H9 (cell line): ENCODE measurements around the gene CTNND1. TPM values are rescaled to one million over a fixed set of nuclear protein-coding genes. Genes with fewer than 3 reads are reported as not detected.

Experiments used
- DNase-seq: peaks from one replicate; pipeline ENCODE4 v3.0.0-alpha.2; 2017
- H2AFZ ChIP-seq: one replicate; pipeline ENCODE4 v1.6.1; 2013; ENCODE audit warnings: mild to moderate bottlenecking, low read length, control low read depth, moderate library complexity
- H2AK5ac ChIP-seq: 2 replicates; pipeline ENCODE4 v1.6.1; 2013; ENCODE audit warnings: low read length, control low read depth, mixed read lengths; ENCODE audit not compliant: insufficient read length
- H2BK120ac ChIP-seq: one replicate; pipeline ENCODE4 v1.6.1; 2013; ENCODE audit warnings: low read depth, mild to moderate bottlenecking, low read length, control low read depth, inconsistent platforms; ENCODE audit not compliant: poor library complexity, severe bottlenecking
- H2BK12ac ChIP-seq: 2 replicates; pipeline ENCODE4 v1.6.1; 2013; ENCODE audit warnings: low read length, control low read depth, mixed read lengths, low read depth; ENCODE audit not compliant: insufficient read length
- H2BK15ac ChIP-seq: 2 replicates; pipeline ENCODE4 v1.6.1; 2013; ENCODE audit warnings: low read depth, low read length, control low read depth
- H2BK20ac ChIP-seq: one replicate; pipeline ENCODE4 v1.6.1; 2013; ENCODE audit warnings: low read depth, mild to moderate bottlenecking, low read length, control low read depth, inconsistent platforms; ENCODE audit not compliant: poor library complexity, severe bottlenecking
- H2BK5ac ChIP-seq: 2 replicates; pipeline ENCODE4 v1.6.1; 2013; ENCODE audit warnings: low read length, control low read depth, mixed read lengths; ENCODE audit not compliant: insufficient read length
- H3K14ac ChIP-seq: 2 replicates; pipeline ENCODE4 v1.6.1; 2013; ENCODE audit warnings: low read length, control low read depth; ENCODE audit not compliant: insufficient read depth
- H3K18ac ChIP-seq: 2 replicates; pipeline ENCODE4 v1.6.1; 2013; ENCODE audit warnings: low read depth, mild to moderate bottlenecking, mixed read lengths, low read length, control low read depth; ENCODE audit not compliant: insufficient read length
- H3K23ac ChIP-seq: 2 replicates; pipeline ENCODE4 v1.6.1; 2013; ENCODE audit warnings: low read length, control low read depth, mixed read lengths, low read depth; ENCODE audit not compliant: insufficient read length
- H3K23me2 ChIP-seq: 2 replicates; pipeline ENCODE4 v1.6.1; 2013; ENCODE audit warnings: low read depth, mild to moderate bottlenecking, mixed read lengths, low read length, control low read depth; ENCODE audit not compliant: insufficient read length, poor library complexity, severe bottlenecking
- H3K27ac ChIP-seq: 2 replicates; pipeline ENCODE4 v1.5.1; 2013; ENCODE audit warnings: low read length, control low read depth, mixed read lengths, low read depth; ENCODE audit not compliant: insufficient read length
- H3K27me3 ChIP-seq: 2 replicates; pipeline ENCODE4 v1.6.1; 2013; ENCODE audit warnings: low read length, control low read depth, inconsistent platforms; ENCODE audit not compliant: insufficient read depth
- H3K4ac ChIP-seq: 2 replicates; pipeline ENCODE4 v1.6.1; 2013; ENCODE audit warnings: low read depth, mild to moderate bottlenecking, control low read depth, inconsistent platforms, low read length, moderate library complexity
- H3K4me1 ChIP-seq: 2 replicates; pipeline ENCODE4 v1.6.1; 2013; ENCODE audit warnings: low read length, control low read depth, inconsistent platforms; ENCODE audit not compliant: insufficient read depth
- H3K4me2 ChIP-seq: 2 replicates; pipeline ENCODE4 v1.6.1; 2013; ENCODE audit warnings: low read length, control low read depth, mixed read lengths; ENCODE audit not compliant: insufficient read length, insufficient read depth
- H3K56ac ChIP-seq: 2 replicates; pipeline ENCODE4 v1.6.1; 2013; ENCODE audit warnings: low read depth, mild to moderate bottlenecking, mixed read lengths, low read length, control low read depth; ENCODE audit not compliant: insufficient read length
- H3K79me1 ChIP-seq: 2 replicates; pipeline ENCODE4 v1.6.1; 2013; ENCODE audit warnings: low read depth, mild to moderate bottlenecking, moderate library complexity, low read length, control low read depth, inconsistent platforms; ENCODE audit not compliant: insufficient read depth, poor library complexity, severe bottlenecking
- H3K79me2 ChIP-seq: 2 replicates; pipeline ENCODE4 v1.6.1; 2013; ENCODE audit warnings: low read length, control low read depth, inconsistent platforms; ENCODE audit not compliant: insufficient read depth
- H3K9ac ChIP-seq: 2 replicates; pipeline ENCODE4 v1.6.1; 2013; ENCODE audit warnings: low read length, control low read depth, mixed read lengths; ENCODE audit not compliant: insufficient read length; ENCODE audit errors: extremely low read depth
- H3K9me3 ChIP-seq: one replicate; pipeline ENCODE4 v1.6.1; 2013; ENCODE audit warnings: low read depth, low read length, inconsistent platforms; ENCODE audit not compliant: control insufficient read depth
- H3T11ph ChIP-seq: one replicate; pipeline ENCODE4 v1.6.1; 2013; ENCODE audit warnings: mild to moderate bottlenecking, low read length, control low read depth, inconsistent platforms
- H4K20me1 ChIP-seq: one replicate; pipeline ENCODE4 v1.6.1; 2013; ENCODE audit not compliant: control insufficient read depth, insufficient read length, insufficient read depth
- H4K5ac ChIP-seq: 2 replicates; pipeline ENCODE4 v1.6.1; 2013; ENCODE audit warnings: low read depth, mild to moderate bottlenecking, mixed read lengths, low read length, control low read depth; ENCODE audit not compliant: insufficient read length
- H4K8ac ChIP-seq: replicated peaks from 2 replicates; pipeline ENCODE4 v1.6.1; 2013; ENCODE audit warnings: low read length, control low read depth, mixed read lengths, low read depth; ENCODE audit not compliant: insufficient read length
- H4K91ac ChIP-seq: 2 replicates; pipeline ENCODE4 v1.6.1; 2013; ENCODE audit warnings: low read depth, mild to moderate bottlenecking, moderate library complexity, mixed read lengths, low read length, control low read depth; ENCODE audit not compliant: insufficient read length
- H3K27ac Mint-ChIP-seq, 3 experiments: 2 replicates in 2 of 3; 3 replicates in 1 of 3; pipeline ENCODE4 v1.8.0; 2020 to 2021; ENCODE audit warnings: mixed read lengths in 3 of 3, mild to moderate bottlenecking in 1 of 3, moderate library complexity in 1 of 3
- H3K27me3 Mint-ChIP-seq: 2 replicates; pipeline ENCODE4 v1.8.0; 2021; ENCODE audit warnings: low read depth, mild to moderate bottlenecking, moderate library complexity, mixed read lengths
- H3K36me3 Mint-ChIP-seq, 3 experiments: 2 replicates in 2 of 3; 3 replicates in 1 of 3; pipeline ENCODE4 v1.8.0; 2020 to 2021; ENCODE audit warnings: low read depth in 3 of 3, mixed read lengths in 3 of 3; ENCODE audit not compliant: insufficient read depth in 1 of 3
- H3K4me1 Mint-ChIP-seq, 2 experiments: 2 replicates each; pipeline ENCODE4 v1.8.0; 2020; ENCODE audit warnings: mixed read lengths in 2 of 2
- H3K4me3 Mint-ChIP-seq, 2 experiments: 2 replicates in 1 of 2; 3 replicates in 1 of 2; pipeline ENCODE4 v1.8.0; 2020 to 2021; ENCODE audit warnings: mild to moderate bottlenecking in 2 of 2, mixed read lengths in 2 of 2, moderate library complexity in 1 of 2
- H3K9me3 Mint-ChIP-seq, 2 experiments: 2 replicates in 1 of 2; 3 replicates in 1 of 2; pipeline ENCODE4 v1.8.0; 2020; ENCODE audit warnings: mild to moderate bottlenecking in 2 of 2, mixed read lengths in 2 of 2, moderate library complexity in 1 of 2
- WGBS: extraction: QIAGEN DNeasy Blood & Tissue Kit; methylation state at CpG from one replicate; pipeline ENCODE4 v1.1.7; 2013; ENCODE audit warnings: missing lambda C conversion rate, low lambda C conversion rate, mixed read lengths; ENCODE audit not compliant: insufficient read length; ENCODE audit errors: extremely low coverage; 5-methylcytosine and 5-hydroxymethylcytosine counted together
- total RNA-seq: library from RNA; stranded (reverse); gene quantifications from 2 replicates; pipeline ENCODE4 v1.2.1, GENCODE V29; 2021
- TF ChIP-seq, protein P1 (sequence below): fragments of 200-600 bp; sonication (generic); conservative IDR thresholded peaks from 3 replicates; pipeline ENCODE4 v1.8.0; 2021; ENCODE audit warnings: antibody characterized with exemption, mild to moderate bottlenecking

CTNND1 gene
- total RNA-seq, 1 experiment from 2014 or later, result 164 TPM

DNA sequence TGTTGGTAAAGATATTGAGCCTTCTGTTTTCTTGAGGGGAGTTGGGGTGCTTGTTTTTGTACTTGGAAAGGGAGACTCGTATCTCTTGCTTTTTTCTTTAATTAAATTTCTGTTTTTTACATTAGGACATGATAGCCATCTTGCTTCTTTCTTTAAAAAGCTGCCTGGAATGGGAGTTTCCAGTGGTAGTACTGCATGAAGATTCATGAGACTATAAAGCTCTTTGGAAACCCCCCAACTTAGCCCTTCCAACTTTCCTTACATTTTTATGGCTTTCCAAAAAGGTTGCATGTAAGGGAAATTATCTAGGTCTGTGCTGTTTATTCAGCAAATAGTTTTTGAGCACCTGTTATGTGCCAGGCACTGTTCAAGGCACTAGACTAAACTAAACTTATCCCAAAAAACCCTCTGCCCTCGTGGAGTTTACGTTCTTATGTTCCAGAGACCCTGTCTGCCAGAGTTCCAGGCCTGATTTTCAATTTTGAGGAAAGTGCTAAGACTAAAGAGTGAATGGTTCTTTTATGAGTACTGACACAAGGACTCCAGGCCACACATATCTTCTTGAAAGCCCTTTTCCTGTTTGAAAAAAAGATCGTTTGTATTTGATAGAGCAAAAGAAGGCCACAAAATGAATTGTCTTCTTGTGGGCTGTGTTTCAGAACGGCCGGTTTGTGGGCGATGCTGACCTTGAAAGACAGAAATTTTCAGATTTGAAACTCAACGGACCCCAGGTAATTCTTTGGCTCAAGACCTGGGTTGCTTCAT is 31.9 kb downstream of the CTNND1 start:
- Mint-ChIP-seq H3K27ac (peak overlapping the region; percentile 6 to 80 (median 71); a peak in 3 of 7 replicates), H3K36me3 (peaks cover 30 to 67% (median 66%) of the 10 kb centered on the region in 3 experiments), H3K9me3 (no peaks in the 10 kb centered on the region), H3K4me1 (peaks cover 17 to 22% of the 10 kb centered on the region in 2 experiments), H3K27me3 (no peaks in the 10 kb centered on the region), H3K4me3 (no peak overlapping the region)
- Histone ChIP-seq H3K14ac (no peak overlapping the region), H2BK15ac (no peak overlapping the region), H4K8ac (no peak overlapping the region), H3K56ac (no peak overlapping the region), H2BK20ac (no peak overlapping the region), H3T11ph (no peak overlapping the region), H2BK5ac (no peak overlapping the region), H4K91ac (no peak overlapping the region), H3K9me3 (no peaks in the 10 kb centered on the region), H3K9ac (no peak overlapping the region), H2AK5ac (no peak overlapping the region), H4K20me1 (no peaks in the 10 kb centered on the region), H3K4me1 (peaks cover under 1% of the 10 kb centered on the region; the same call in 1 of the 2 replicates), H3K4ac (no peak overlapping the region), H2BK12ac (no peak overlapping the region), H3K27ac (no peak overlapping the region), H3K4me2 (no peak overlapping the region), H3K18ac (no peak overlapping the region), H3K79me2 (peaks cover 15% of the 10 kb centered on the region; the same call in 1 of the 2 replicates), H3K79me1 (peaks cover 15% of the 10 kb centered on the region), H3K23ac (no peak overlapping the region), H2AFZ (no peak overlapping the region), H3K23me2 (no peaks in the 10 kb centered on the region), H4K5ac (no peak overlapping the region), H2BK120ac (no peak overlapping the region), H3K27me3 (no peaks in the 10 kb centered on the region)
- DNase-seq, result no peak
- TF ChIP-seq, protein P1, sequence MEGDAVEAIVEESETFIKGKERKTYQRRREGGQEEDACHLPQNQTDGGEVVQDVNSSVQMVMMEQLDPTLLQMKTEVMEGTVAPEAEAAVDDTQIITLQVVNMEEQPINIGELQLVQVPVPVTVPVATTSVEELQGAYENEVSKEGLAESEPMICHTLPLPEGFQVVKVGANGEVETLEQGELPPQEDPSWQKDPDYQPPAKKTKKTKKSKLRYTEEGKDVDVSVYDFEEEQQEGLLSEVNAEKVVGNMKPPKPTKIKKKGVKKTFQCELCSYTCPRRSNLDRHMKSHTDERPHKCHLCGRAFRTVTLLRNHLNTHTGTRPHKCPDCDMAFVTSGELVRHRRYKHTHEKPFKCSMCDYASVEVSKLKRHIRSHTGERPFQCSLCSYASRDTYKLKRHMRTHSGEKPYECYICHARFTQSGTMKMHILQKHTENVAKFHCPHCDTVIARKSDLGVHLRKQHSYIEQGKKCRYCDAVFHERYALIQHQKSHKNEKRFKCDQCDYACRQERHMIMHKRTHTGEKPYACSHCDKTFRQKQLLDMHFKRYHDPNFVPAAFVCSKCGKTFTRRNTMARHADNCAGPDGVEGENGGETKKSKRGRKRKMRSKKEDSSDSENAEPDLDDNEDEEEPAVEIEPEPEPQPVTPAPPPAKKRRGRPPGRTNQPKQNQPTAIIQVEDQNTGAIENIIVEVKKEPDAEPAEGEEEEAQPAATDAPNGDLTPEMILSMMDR, result no peak
- no CpG with 5 or more reads among the region's 8 CpGs for WGBS
